ENCODE data around the gene PTK7.

- TF ChIP-seq POLR2A (IDR thresholded peaks at IDR 0.05) = no peak
- TF ChIP-seq CTCF (IDR thresholded peaks at IDR 0.05) = no peak
Measured at GRCh38 chr6:43120101-43120763, 44.1 kb downstream of the PTK7 start.

Data from Peyer's patch (tissue), 4 donors.